ENCODE measurements around the gene THSD7A.

THSD7A gene

GRCh38 chr7:11373546-11374142 lies 458.4 kb downstream of the THSD7A start:
- 79 to 83% methylated on average over 1 of the region's 2 CpGs for WGBS, 2 experiments
- Histone ChIP-seq H3K4me1 (ENCODE audit: control insufficient read depth, insufficient read depth, low read length) (no peaks in the 10 kb centered on the region), H3K36me3 (ENCODE audit: control insufficient read depth, insufficient read depth, low read length) (no peaks in the 10 kb centered on the region), H3K27ac (ENCODE audit: insufficient read depth, low read depth, low read length, poor library complexity, severe bottlenecking) (no peak overlapping the region), H3K4me3 (ENCODE audit: insufficient read depth, low read depth, low read length) (no peak overlapping the region), H3K9me3 (ENCODE audit: control insufficient read depth, low read length) (no peaks in the 10 kb centered on the region), H3K27me3 (ENCODE audit: control insufficient read depth, insufficient read depth, low read length, poor library complexity, severe bottlenecking) (no peaks in the 10 kb centered on the region)

GRCh38 chr7:11369696-11370095 lies 462.3 kb downstream of the THSD7A start:
- Histone ChIP-seq H3K9me3 (ENCODE audit: control insufficient read depth, low read length) (no peaks in the 10 kb centered on the region), H3K4me3 (ENCODE audit: insufficient read depth, low read depth, low read length) (no peak overlapping the region), H3K36me3 (ENCODE audit: control insufficient read depth, insufficient read depth, low read length) (no peaks in the 10 kb centered on the region), H3K27me3 (ENCODE audit: control insufficient read depth, insufficient read depth, low read length, poor library complexity, severe bottlenecking) (no peaks in the 10 kb centered on the region), H3K27ac (ENCODE audit: insufficient read depth, low read depth, low read length, poor library complexity, severe bottlenecking) (no peak overlapping the region), H3K4me1 (ENCODE audit: control insufficient read depth, insufficient read depth, low read length) (no peaks in the 10 kb centered on the region)
- 86 to 92% methylated on average over 1 of the region's 1 CpG for WGBS, 2 experiments

- H3K27me3 ChIP-seq (ENCODE audit: control insufficient read depth, insufficient read depth, low read length, poor library complexity, severe bottlenecking): no peaks in the 10 kb centered on the region
- H3K4me1 ChIP-seq (ENCODE audit: control insufficient read depth, insufficient read depth, low read length): no peaks in the 10 kb centered on the region
- H3K27ac ChIP-seq (ENCODE audit: insufficient read depth, low read depth, low read length, poor library complexity, severe bottlenecking): no peak overlapping the region
- no peaks in the 10 kb centered on the region for H3K36me3 ChIP-seq (ENCODE audit: control insufficient read depth, insufficient read depth, low read length)
- 93% methylated on average over 3 of the region's 4 CpGs; no CpG with 5 or more reads in 1 of the 2 experiments for WGBS, 2 experiments
- no peaks in the 10 kb centered on the region for H3K9me3 ChIP-seq (ENCODE audit: control insufficient read depth, low read length)
- H3K4me3 ChIP-seq (ENCODE audit: insufficient read depth, low read depth, low read length): no peak overlapping the region
These were observed 465.9 kb downstream of the THSD7A start for GRCh38 chr7:11366118-11366517.

GRCh38 chr7:11358637-11359036 lies 473.4 kb downstream of the THSD7A start:
- H3K9me3 ChIP-seq (ENCODE audit: control insufficient read depth, low read length): no peaks in the 10 kb centered on the region
- 97 to 100% methylated on average over 1 of the region's 1 CpG for WGBS, 2 experiments

GRCh38 chr7:11355399-11356005 lies 476.5 kb downstream of the THSD7A start:
- Histone ChIP-seq H3K36me3 (ENCODE audit: control insufficient read depth, insufficient read depth, low read length) (no peaks in the 10 kb centered on the region), H3K4me1 (ENCODE audit: control insufficient read depth, insufficient read depth, low read length) (no peaks in the 10 kb centered on the region), H3K4me3 (ENCODE audit: insufficient read depth, low read depth, low read length) (no peak overlapping the region), H3K27me3 (ENCODE audit: control insufficient read depth, insufficient read depth, low read length, poor library complexity, severe bottlenecking) (no peaks in the 10 kb centered on the region), H3K9me3 (ENCODE audit: control insufficient read depth, low read length) (no peaks in the 10 kb centered on the region), H3K27ac (ENCODE audit: insufficient read depth, low read depth, low read length, poor library complexity, severe bottlenecking) (no peak overlapping the region)
- 90 to 95% methylated on average over 4 to 5 of the region's 5 CpGs for WGBS, 2 experiments

More at GRCh38 chr7:11358637-11359036, 473.4 kb downstream of the THSD7A start:
- Histone ChIP-seq H3K36me3 (ENCODE audit: control insufficient read depth, insufficient read depth, low read length) (no peaks in the 10 kb centered on the region), H3K4me3 (ENCODE audit: insufficient read depth, low read depth, low read length) (no peak overlapping the region), H3K27me3 (ENCODE audit: control insufficient read depth, insufficient read depth, low read length, poor library complexity, severe bottlenecking) (no peaks in the 10 kb centered on the region), H3K4me1 (ENCODE audit: control insufficient read depth, insufficient read depth, low read length) (no peaks in the 10 kb centered on the region), H3K27ac (ENCODE audit: insufficient read depth, low read depth, low read length, poor library complexity, severe bottlenecking) (no peak overlapping the region)

- H3K4me3 ChIP-seq (ENCODE audit: insufficient read depth, low read depth, low read length): no peak overlapping the region
- 91 to 98% methylated on average over 2 of the region's 2 CpGs for WGBS, 2 experiments
- no peaks in the 10 kb centered on the region for H3K36me3 ChIP-seq (ENCODE audit: control insufficient read depth, insufficient read depth, low read length)
- H3K27me3 ChIP-seq (ENCODE audit: control insufficient read depth, insufficient read depth, low read length, poor library complexity, severe bottlenecking): no peaks in the 10 kb centered on the region
- no peaks in the 10 kb centered on the region for H3K9me3 ChIP-seq (ENCODE audit: control insufficient read depth, low read length)
- H3K27ac ChIP-seq (ENCODE audit: insufficient read depth, low read depth, low read length, poor library complexity, severe bottlenecking): no peak overlapping the region
- H3K4me1 ChIP-seq (ENCODE audit: control insufficient read depth, insufficient read depth, low read length): no peaks in the 10 kb centered on the region
These were observed 485.7 kb downstream of the THSD7A start for GRCh38 chr7:11346302-11346701.

- Histone ChIP-seq H3K4me3 (ENCODE audit: insufficient read depth, low read depth, low read length) (no peak overlapping the region), H3K27ac (ENCODE audit: insufficient read depth, low read depth, low read length, poor library complexity, severe bottlenecking) (no peak overlapping the region), H3K27me3 (ENCODE audit: control insufficient read depth, insufficient read depth, low read length, poor library complexity, severe bottlenecking) (no peaks in the 10 kb centered on the region), H3K4me1 (ENCODE audit: control insufficient read depth, insufficient read depth, low read length) (no peaks in the 10 kb centered on the region), H3K36me3 (ENCODE audit: control insufficient read depth, insufficient read depth, low read length) (no peaks in the 10 kb centered on the region), H3K9me3 (ENCODE audit: control insufficient read depth, low read length) (no peaks in the 10 kb centered on the region)
- 94 to 100% methylated on average over 2 of the region's 2 CpGs for WGBS, 2 experiments
These were observed 486.4 kb downstream of the THSD7A start for GRCh38 chr7:11345621-11346020.

GRCh38 chr7:11343818-11344413 lies 488.1 kb downstream of the THSD7A start:
- H3K9me3 ChIP-seq (ENCODE audit: control insufficient read depth, low read length): no peaks in the 10 kb centered on the region
- WGBS, 2 experiments: 25 to 26% methylated on average over 10 of the region's 10 CpGs
- no peak overlapping the region for H3K27ac ChIP-seq (ENCODE audit: insufficient read depth, low read depth, low read length, poor library complexity, severe bottlenecking)
- H3K4me3 ChIP-seq (ENCODE audit: insufficient read depth, low read depth, low read length): no peak overlapping the region
- H3K36me3 ChIP-seq (ENCODE audit: control insufficient read depth, insufficient read depth, low read length): no peaks in the 10 kb centered on the region
- H3K4me1 ChIP-seq (ENCODE audit: control insufficient read depth, insufficient read depth, low read length): peaks cover 7% of the 10 kb centered on the region
- no peaks in the 10 kb centered on the region for H3K27me3 ChIP-seq (ENCODE audit: control insufficient read depth, insufficient read depth, low read length, poor library complexity, severe bottlenecking)

- no peak overlapping the region for H3K4me3 ChIP-seq (ENCODE audit: insufficient read depth, low read depth, low read length)
- H3K27me3 ChIP-seq (ENCODE audit: control insufficient read depth, insufficient read depth, low read length, poor library complexity, severe bottlenecking): no peaks in the 10 kb centered on the region
- H3K4me1 ChIP-seq (ENCODE audit: control insufficient read depth, insufficient read depth, low read length): peaks cover 7% of the 10 kb centered on the region
These were observed 488.9 kb downstream of the THSD7A start for GRCh38 chr7:11343136-11343535.

GRCh38 chr7:11341285-11341944 lies 490.6 kb downstream of the THSD7A start:
- H3K4me3 ChIP-seq (ENCODE audit: insufficient read depth, low read depth, low read length): no peak overlapping the region
- 46 to 54% methylated on average over 3 to 4 of the region's 4 CpGs for WGBS, 2 experiments
- no peaks in the 10 kb centered on the region for H3K9me3 ChIP-seq (ENCODE audit: control insufficient read depth, low read length)
- H3K4me1 ChIP-seq (ENCODE audit: control insufficient read depth, insufficient read depth, low read length): peaks cover 7% of the 10 kb centered on the region
- H3K27ac ChIP-seq (ENCODE audit: insufficient read depth, low read depth, low read length, poor library complexity, severe bottlenecking): no peak overlapping the region
- no peaks in the 10 kb centered on the region for H3K36me3 ChIP-seq (ENCODE audit: control insufficient read depth, insufficient read depth, low read length)
- H3K27me3 ChIP-seq (ENCODE audit: control insufficient read depth, insufficient read depth, low read length, poor library complexity, severe bottlenecking): no peaks in the 10 kb centered on the region

More at GRCh38 chr7:11343136-11343535, 488.9 kb downstream of the THSD7A start:
- Histone ChIP-seq H3K9me3 (ENCODE audit: control insufficient read depth, low read length) (no peaks in the 10 kb centered on the region), H3K36me3 (ENCODE audit: control insufficient read depth, insufficient read depth, low read length) (no peaks in the 10 kb centered on the region), H3K27ac (ENCODE audit: insufficient read depth, low read depth, low read length, poor library complexity, severe bottlenecking) (no peak overlapping the region)

Measured in ectodermal cell (in vitro differentiated cells).